K562 treated with DMSO at 1 percent for 4 hours (cell line): Measurements from ENCODE around the gene RIPK4. TPM values are rescaled to one million over a fixed set of nuclear protein-coding genes. Genes with fewer than 3 reads are reported as not detected.

Experiments used
- total RNA-seq: library from RNA; unstranded; fragments of 300-600 nt; gene quantifications from 2 replicates; pipeline ENCODE4 v1.2.3, GENCODE V29; 2022; ENCODE audit not compliant: insufficient read depth

The RIPK4 gene
- total RNA-seq, result not detected in 2 replicates

GRCh38 chr21:41766883-41767605 lies at the start of gene RIPK4:
Gene RIPK4 (minus strand): TSS chr21:41767052. CDS start chr21:41767041, 11 bp downstream.

Other genes with a start within 250 kb of the RIPK4 start
- gene PRDM15, start 112.3 kb upstream of the RIPK4 start, total RNA-seq, result 2.1 and 4.0 TPM in 2 replicates
- 2.6 and 8.2 TPM in 2 replicates for gene C2CD2, start 187.0 kb upstream of the RIPK4 start, total RNA-seq
- 6.5 and 9.8 TPM in 2 replicates for gene ZBTB21, start 243.3 kb upstream of the RIPK4 start, total RNA-seq